SIG-M5 treated with dmso at 0.1 percent for 504 hours (cell line): ENCODE measurements around the gene SH2D2A.

Experiments used
- DNase-seq: peaks from one replicate; lab custom pipeline; 2025; ENCODE audit not compliant: unreplicated experiment; lab: John Stamatoyannopoulos, UW

SH2D2A gene

GRCh38 chr1:156816561-156817328 lies at the start of gene SH2D2A:
Gene SH2D2A (minus strand): TSS chr1:156816848. CDS start chr1:156816708, 140 bp downstream.
- peak; percentile 77 for DNase-seq

GRCh38 chr1:156865865-156866248 lies 49.2 kb upstream of the SH2D2A start:
- DNase-seq = no peak

GRCh38 chr1:156865258-156865657 lies 48.6 kb upstream of the SH2D2A start:
- DNase-seq = no peak

GRCh38 chr1:156864796-156865195 lies 48.1 kb upstream of the SH2D2A start:
- no peak for DNase-seq

- no peak for DNase-seq
These were observed 47.0 kb upstream of the SH2D2A start for GRCh38 chr1:156863631-156864030.

- no peak for DNase-seq
These were observed 46.5 kb upstream of the SH2D2A start for GRCh38 chr1:156862997-156863599.

- DNase-seq = no peak
These were observed 45.9 kb upstream of the SH2D2A start for GRCh38 chr1:156862584-156862983.

GRCh38 chr1:156860628-156861423 lies 44.2 kb upstream of the SH2D2A start, which contains the start of gene NTRK1:
Gene NTRK1 (plus strand): TSS chr1:156860865. CDS start chr1:156860935, 70 bp downstream.
- no peak for DNase-seq

GRCh38 chr1:156860113-156860627 lies 43.5 kb upstream of the SH2D2A start:
- DNase-seq = no peak

GRCh38 chr1:156859523-156860112 lies 43.0 kb upstream of the SH2D2A start:
- DNase-seq = no peak

GRCh38 chr1:156858959-156859522 lies 42.4 kb upstream of the SH2D2A start, which contains the start of gene INSRR:
Gene INSRR (minus strand): TSS chr1:156859117. CDS start chr1:156858621, 496 bp downstream.
- no peak for DNase-seq

- DNase-seq = no peak
These were observed 41.9 kb upstream of the SH2D2A start for GRCh38 chr1:156858555-156858956.

GRCh38 chr1:156857532-156857931 lies 40.9 kb upstream of the SH2D2A start:
- DNase-seq = no peak

GRCh38 chr1:156856282-156856785 lies 39.7 kb upstream of the SH2D2A start:
- no peak for DNase-seq

GRCh38 chr1:156854634-156855033 lies 38.0 kb upstream of the SH2D2A start:
- DNase-seq = no peak

- no peak for DNase-seq
These were observed 37.1 kb upstream of the SH2D2A start for GRCh38 chr1:156853761-156854160.

- no peak for DNase-seq
These were observed 35.8 kb upstream of the SH2D2A start for GRCh38 chr1:156852418-156852874.

- DNase-seq = no peak
These were observed 35.2 kb upstream of the SH2D2A start for GRCh38 chr1:156851779-156852417.

- DNase-seq = no peak
These were observed 32.5 kb upstream of the SH2D2A start for GRCh38 chr1:156849151-156849496.
